Spleen (tissue), 7 donors: ENCODE results near the gene TSPAN18.

Source experiments
- POLR2A ChIP-seq, 3 donors: fragments of 450-650 bp; IDR thresholded peaks; one replicate each; pipeline ENCODE4 v1.5.1; 2017; ENCODE audit warnings: antibody characterized with exemption in 3 of 3, mild to moderate bottlenecking in 1 of 3
- POLR2AphosphoS5 ChIP-seq, 3 donors: sonication (generic); formaldehyde crosslinking; IDR thresholded peaks; one replicate each; pipeline ENCODE4 v1.5.1; 2017; ENCODE audit warnings: antibody characterized with exemption in 3 of 3
- TF ChIP-seq, protein P1 (sequence below), 11 experiments: fragments of 200-600 bp in 7 of 11; fragments of 450-650 bp in 4 of 11; sonication (generic) in 4 of 11; IDR thresholded peaks in 8 of 11; conservative IDR thresholded peaks in 3 of 11; 1 replicate in 7 of 11; 2 replicates in 4 of 11; pipeline versions ENCODE4 v1.4.0 to v1.8.0; 2016 to 2021; ENCODE audit warnings: antibody characterized with exemption in 11 of 11, inconsistent platforms in 4 of 11, mild to moderate bottlenecking in 1 of 11
- donor health status: DM: no; HTN: no; CAD: no; lungs with moderate emphysema.
- donor health status: DM: no; HTN: no; CAD: no.
- donor health status: DM: no; HTN: no; CAD: no.

DNA sequence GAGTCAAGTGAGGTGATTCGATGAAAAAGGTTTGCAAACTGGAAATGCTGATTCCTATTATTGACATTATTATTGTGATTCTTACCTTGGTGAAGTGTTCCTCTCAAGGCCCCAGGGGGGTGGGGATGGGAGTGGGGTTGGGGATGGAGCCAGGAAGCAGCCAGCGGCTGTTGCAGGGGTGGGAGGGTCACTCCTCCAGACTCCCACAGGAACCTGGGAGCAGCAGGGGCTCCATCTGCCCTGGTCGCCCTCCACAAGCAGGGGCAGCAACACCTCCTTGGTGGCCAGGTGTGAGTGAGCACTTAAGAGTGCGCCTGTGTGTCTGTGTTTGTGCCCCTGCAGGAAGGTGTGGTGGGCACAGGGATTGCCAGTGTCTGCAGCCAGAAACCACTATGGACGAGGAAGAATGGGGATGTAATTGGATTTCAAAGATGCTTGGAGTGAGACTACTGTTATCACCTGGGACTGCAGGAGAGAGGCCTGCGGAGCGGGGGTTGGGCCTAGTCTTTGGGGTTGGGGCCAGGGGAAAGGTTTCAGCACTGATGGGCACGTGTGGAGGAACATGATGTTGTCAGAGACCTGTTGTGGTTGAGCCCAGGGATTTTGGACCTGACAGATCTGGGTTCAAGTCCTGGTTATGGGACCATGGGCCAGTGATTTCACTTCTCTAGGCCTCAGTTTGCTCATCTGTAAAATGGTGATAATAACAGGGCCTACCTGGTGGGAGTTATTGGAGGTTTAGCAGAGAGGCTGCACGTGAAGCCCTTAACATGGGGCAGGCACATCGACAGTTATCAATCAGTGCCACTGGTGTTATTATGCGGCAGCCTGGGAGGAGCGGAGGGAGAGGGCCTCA lies 227.5 kb downstream of the TSPAN18 start:
- TF ChIP-seq, protein P1, sequence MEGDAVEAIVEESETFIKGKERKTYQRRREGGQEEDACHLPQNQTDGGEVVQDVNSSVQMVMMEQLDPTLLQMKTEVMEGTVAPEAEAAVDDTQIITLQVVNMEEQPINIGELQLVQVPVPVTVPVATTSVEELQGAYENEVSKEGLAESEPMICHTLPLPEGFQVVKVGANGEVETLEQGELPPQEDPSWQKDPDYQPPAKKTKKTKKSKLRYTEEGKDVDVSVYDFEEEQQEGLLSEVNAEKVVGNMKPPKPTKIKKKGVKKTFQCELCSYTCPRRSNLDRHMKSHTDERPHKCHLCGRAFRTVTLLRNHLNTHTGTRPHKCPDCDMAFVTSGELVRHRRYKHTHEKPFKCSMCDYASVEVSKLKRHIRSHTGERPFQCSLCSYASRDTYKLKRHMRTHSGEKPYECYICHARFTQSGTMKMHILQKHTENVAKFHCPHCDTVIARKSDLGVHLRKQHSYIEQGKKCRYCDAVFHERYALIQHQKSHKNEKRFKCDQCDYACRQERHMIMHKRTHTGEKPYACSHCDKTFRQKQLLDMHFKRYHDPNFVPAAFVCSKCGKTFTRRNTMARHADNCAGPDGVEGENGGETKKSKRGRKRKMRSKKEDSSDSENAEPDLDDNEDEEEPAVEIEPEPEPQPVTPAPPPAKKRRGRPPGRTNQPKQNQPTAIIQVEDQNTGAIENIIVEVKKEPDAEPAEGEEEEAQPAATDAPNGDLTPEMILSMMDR (IDR thresholded peaks at IDR 0.05 in 8 of 11, conservative IDR thresholded peaks at IDR 0.05 in 3 of 11) = no peak
- TF ChIP-seq POLR2A (IDR thresholded peaks at IDR 0.05) (no peak), POLR2AphosphoS5 (IDR thresholded peaks at IDR 0.05) (no peak)
